Fibroblast of peridontal ligament (primary cell): Measurements from ENCODE around the gene PLXNB2.

ENCODE experiments used
- DNase-seq: peaks from one replicate; pipeline ENCODE4 v3.0.0-alpha.2; 2010; ENCODE audit errors: extremely low read depth

PLXNB2 gene

DNA sequence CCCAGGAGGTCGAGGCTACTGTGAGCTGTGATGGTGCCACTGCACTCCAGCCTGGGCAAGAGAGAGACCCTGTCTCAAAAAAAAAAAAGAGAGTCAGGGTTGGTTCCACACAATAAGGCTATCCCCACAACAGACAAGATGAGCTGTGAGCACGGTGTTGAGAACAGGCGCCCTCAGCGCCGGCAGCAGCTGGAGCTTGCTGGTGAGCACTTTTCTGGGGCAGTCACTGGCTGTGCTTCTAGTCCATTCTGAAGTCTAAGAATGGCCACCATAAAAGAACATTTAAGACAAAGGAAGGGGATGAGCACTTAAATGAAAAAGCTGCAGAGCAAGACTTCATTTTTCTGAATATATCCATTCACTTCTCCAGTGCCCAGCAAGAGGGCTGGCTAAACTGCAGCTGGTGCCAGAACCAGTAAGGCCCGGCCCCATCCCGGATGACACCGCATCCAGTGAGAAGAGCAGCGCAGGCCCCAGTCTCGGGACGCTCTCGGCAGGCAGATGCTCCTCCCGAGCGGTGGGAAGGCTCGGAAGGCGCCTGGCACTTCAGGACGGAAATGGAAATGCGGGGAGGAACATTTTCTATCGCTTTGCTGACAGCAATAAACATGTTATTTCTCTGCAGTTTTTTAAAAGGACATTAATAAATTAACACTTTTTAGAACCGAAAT, 74.8 kb downstream of the PLXNB2 start:
- DNase-seq = no peak

DNA sequence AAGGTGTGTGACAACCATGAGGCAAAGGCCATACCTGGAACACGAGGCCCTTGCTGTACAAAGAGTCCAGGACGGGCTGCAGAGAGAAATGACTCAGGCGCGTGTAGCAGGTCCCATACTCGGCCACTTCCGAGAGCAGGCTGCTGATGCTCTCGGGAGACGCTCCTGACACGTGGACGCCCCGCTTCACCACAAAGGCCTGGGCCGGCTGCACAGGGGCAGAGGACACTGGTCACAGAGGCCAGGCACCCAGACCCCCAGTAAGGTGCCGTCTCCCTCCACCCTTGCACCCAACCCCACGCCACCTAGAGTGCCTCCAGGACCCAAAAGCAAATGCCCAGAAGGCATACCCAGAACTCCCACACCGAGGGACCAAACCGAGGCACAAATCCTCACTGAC, 78.1 kb downstream of the PLXNB2 start:
- DNase-seq = no peak

DNA sequence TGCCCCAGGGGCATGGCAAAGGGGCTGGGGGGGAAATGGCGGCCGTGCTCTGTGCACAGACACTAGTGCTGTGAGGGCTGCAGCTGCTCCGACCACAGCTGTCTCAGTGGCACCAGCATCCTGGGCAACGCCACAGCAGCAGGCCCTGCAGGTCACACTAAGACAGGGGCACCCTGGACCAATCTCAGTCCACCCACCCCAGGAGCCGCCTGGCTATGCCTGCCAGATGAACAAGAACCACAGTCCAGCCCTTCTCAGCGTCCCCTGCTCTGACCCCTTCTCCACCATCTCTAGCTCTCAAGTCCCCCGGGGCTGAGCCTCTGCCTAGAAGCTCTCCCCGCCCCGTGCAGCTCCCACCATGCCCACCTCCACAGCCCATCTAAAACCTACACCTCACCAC, 79.1 kb downstream of the PLXNB2 start:
- DNase-seq = no peak

DNA sequence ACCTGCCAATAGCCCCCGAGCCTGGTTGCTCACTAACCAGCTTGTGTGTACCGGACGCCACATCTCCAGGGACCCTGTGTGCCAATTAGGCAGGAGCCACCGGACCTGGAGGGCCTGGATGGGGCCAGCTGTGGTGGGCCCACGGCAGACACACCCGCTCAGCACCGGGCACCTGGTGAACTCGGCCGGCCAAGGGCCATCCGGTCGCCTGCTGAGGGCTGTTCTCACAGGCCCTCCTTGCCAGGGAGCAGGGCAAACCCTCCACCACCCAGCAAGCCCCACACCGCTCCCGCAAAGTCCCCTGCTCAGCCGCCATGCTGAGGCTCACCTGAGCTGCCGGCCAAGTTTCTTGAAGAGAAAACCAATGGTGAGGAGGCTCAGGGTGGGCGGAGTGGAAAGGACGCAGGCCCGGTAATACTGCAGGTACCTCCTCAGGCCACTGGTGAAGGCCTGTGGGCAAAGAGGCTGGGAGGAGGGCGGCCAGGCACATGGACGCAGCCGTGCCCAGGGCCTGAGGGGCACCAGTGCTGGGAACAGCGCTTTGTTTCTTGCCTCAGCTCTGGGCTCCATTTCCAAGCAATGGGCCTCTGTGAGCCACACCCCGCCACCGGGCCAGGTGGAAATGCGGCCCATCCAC, 79.7 kb downstream of the PLXNB2 start:
- DNase-seq = no peak

DNA sequence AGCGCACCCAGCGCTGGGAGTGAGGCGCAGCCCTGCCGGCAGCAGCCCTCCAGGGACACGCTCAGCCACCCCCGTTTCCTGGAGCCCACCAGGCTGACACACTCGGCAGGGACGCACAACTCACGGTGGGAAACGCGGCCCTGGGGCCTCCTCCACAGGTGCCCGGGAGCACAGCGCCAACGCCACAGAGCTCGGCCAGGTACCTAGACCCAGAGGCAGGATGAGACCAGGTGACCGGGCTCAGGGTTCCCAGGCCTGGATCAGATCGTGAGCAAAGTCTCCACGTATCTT, 80.6 kb downstream of the PLXNB2 start:
- no peak for DNase-seq

DNA sequence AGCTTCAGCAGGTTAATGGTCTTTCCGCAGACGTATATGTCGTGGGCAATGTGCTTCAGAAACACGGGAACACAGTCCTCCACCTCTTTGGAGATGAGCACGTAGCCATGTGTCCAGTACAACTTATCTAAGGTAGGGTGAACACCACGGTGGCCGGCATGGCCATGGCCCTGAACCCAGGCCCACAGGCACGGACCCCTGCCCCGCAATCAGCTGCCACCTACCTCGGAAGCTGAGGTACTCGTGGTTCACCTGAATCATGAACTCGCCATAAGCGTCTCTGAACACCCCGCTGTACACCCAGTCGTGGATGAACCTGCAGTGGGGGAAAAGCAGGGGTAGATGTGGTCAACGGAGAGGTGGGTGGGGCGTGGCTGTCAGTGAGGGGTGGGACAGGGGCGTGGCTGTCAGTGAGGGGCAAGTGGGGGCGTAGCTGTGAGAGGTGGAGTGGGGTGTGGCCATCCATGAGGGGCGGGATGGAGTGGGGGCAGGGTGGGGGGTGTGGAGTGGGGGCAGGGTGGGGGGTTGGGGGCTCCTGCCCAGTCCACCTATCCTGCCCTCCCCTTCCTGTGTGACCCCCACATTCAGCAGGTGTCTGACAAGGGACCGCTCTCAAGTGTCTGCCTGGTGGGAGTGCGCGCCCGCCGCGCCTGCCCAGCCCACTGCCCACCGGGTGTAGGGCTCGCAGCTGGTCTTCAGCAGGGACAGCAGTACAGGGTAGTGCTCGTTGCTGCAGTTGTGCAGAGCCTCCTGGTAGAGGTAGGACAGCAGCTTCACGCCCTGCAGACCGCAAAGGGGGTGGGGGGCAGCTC, 81.2 kb downstream of the PLXNB2 start:
- no peak for DNase-seq

DNA sequence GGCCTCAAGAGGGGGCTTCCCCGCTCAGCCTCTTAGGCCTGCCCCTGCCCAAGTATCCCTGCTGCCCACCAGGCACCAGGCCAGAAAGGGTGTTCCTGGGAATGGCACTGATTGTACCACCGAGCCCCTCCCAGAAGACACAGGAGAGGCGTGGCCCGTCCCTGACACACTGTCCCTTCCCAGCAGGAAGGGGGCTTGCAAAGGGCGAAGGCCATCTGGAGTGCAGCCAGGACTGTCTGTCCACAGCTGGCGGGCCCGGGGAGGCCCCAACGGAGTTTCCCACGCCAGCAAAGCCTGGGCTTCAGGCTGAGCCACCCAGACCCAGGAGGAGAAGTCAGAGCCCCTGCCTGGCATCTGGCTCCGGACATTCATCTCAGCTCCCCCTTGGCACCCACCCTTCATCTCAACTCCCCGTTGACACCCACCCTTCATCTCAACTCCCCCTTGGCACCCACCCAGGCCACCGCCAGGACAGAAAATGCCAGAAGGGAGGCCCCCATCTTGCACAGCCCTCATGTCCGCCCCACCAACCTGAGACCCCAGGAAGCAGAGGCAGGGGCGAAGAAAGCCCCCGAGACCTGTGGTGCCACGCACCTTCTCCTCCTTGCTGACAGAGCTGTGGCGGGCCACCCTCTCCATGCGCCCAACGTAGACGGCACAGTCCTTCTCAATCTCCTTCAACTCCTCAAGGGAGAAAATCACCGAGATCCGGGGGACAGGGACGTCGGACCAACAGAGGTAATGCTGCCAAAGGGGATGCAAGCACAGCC, 82.1 kb downstream of the PLXNB2 start:
- no peak for DNase-seq
